Subcutaneous adipose tissue (tissue), 4 donors: ENCODE measurements around the gene AK2. TPM values are rescaled to one million over a fixed set of nuclear protein-coding genes. Genes with fewer than 3 reads are reported as not detected.

Experiments
- CTCF ChIP-seq: fragments of 450-650 bp; IDR thresholded peaks from one replicate; pipeline ENCODE4 v1.5.1; 2016; ENCODE audit warnings: low read depth, mild to moderate bottlenecking, control low read depth, antibody characterized with exemption, moderate library complexity
- total RNA-seq, 4 donors: library from RNA; depleted of rRNA; stranded (reverse); fragments of >200 nt; gene quantifications; one replicate each; pipeline ENCODE4 v1.1.0, GENCODE V29; 2016

The AK2 gene
- total RNA-seq, 4 donors from 2014 or later: 101 to 251 (median 194) TPM

GRCh38 chr1:33047839-33048305 lies 11.2 kb upstream of the AK2 start:
- TF ChIP-seq CTCF: no peak

GRCh38 chr1:33047290-33047689 lies 10.6 kb upstream of the AK2 start:
- no peak for TF ChIP-seq CTCF

GRCh38 chr1:33045814-33046213 lies 9.1 kb upstream of the AK2 start:
- TF ChIP-seq CTCF: no peak

GRCh38 chr1:33045246-33045645 lies 8.6 kb upstream of the AK2 start:
- TF ChIP-seq CTCF: no peak

- TF ChIP-seq CTCF: no peak
Observed at GRCh38 chr1:33043267-33044092, 6.8 kb upstream of the AK2 start.

- TF ChIP-seq CTCF: no peak
Observed at GRCh38 chr1:33042831-33043230, 6.1 kb upstream of the AK2 start.

- TF ChIP-seq CTCF: no peak
Observed at GRCh38 chr1:33041026-33041425, 4.3 kb upstream of the AK2 start.
